Measurements from ENCODE around the gene DIAPH3. TPM values are rescaled to one million over a fixed set of nuclear protein-coding genes. Genes with fewer than 3 reads are reported as not detected.

DIAPH3 gene
- total RNA-seq, 1 experiment from 2014 or later: 27.6 TPM

DNA sequence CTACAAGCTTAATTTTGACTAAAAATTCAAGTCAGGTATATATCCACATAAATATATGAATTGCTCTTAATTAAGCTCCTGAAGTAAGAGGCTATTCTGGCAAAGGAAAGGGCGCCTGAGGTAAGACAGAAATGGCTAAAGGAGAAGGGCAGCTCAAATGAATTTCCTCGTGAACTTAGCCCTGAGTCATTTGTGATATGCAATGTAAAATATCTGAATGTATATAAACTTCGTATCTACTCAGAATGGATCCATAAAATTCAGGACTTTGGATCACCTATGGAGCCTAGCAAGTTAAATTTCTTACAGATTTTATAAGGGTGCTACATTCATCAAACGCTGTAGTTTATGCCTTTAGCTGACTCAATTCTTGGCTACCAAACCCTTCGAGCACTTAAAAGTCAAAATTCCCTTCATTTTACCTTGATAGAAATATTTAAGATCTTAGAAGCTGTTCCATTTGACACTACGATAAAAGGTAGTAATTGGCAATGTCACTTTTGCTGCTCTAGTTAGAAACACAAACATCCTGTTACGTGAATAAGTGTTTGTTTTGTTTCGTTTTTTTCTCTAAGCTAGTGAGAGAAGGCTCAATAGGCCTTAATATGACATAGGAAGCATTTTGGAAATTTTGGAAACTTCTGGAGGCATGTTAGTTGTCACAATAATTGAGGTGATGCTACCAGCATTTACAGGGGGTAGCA, 69.2 kb downstream of the DIAPH3 start:
- no peaks in the 10 kb centered on the region for H3K27me3 Mint-ChIP-seq (ENCODE audit: low read depth)
- H3K9me3 Mint-ChIP-seq: 0 out of 2 replicates have a peak, but pooled peaks cover 4% of the 10 kb centered on the region
- H3K4me3 Mint-ChIP-seq: no peak overlapping the region
- CTCF ChIA-PET: interaction anchor here (0.6 kb wide), 1 partner anchor 15 kb away, joined by 4 read pairs; no protein-coding TSS in a partner anchor
- H3K4me1 Mint-ChIP-seq: peaks cover 9% of the 10 kb centered on the region
- POLR2A ChIA-PET: no interaction called here
- no peak for ATAC-seq
- peaks cover 12% of the 10 kb centered on the region for H3K36me3 Mint-ChIP-seq
- TF ChIP-seq PRRX2 (CRISPR knock-in tag; IDR thresholded peaks at IDR 0.05): no peak
- no peak for TF ChIP-seq KAT7 (CRISPR knock-in tag; IDR thresholded peaks at IDR 0.05; ENCODE audit: borderline replicate concordance)
- TF ChIP-seq NFYB (CRISPR knock-in tag; conservative IDR thresholded peaks at IDR 0.05; ENCODE audit: low read depth): no peak
- TF ChIP-seq EMX1 (CRISPR knock-in tag; IDR thresholded peaks at IDR 0.05): no peak
- TF ChIP-seq, protein P1, sequence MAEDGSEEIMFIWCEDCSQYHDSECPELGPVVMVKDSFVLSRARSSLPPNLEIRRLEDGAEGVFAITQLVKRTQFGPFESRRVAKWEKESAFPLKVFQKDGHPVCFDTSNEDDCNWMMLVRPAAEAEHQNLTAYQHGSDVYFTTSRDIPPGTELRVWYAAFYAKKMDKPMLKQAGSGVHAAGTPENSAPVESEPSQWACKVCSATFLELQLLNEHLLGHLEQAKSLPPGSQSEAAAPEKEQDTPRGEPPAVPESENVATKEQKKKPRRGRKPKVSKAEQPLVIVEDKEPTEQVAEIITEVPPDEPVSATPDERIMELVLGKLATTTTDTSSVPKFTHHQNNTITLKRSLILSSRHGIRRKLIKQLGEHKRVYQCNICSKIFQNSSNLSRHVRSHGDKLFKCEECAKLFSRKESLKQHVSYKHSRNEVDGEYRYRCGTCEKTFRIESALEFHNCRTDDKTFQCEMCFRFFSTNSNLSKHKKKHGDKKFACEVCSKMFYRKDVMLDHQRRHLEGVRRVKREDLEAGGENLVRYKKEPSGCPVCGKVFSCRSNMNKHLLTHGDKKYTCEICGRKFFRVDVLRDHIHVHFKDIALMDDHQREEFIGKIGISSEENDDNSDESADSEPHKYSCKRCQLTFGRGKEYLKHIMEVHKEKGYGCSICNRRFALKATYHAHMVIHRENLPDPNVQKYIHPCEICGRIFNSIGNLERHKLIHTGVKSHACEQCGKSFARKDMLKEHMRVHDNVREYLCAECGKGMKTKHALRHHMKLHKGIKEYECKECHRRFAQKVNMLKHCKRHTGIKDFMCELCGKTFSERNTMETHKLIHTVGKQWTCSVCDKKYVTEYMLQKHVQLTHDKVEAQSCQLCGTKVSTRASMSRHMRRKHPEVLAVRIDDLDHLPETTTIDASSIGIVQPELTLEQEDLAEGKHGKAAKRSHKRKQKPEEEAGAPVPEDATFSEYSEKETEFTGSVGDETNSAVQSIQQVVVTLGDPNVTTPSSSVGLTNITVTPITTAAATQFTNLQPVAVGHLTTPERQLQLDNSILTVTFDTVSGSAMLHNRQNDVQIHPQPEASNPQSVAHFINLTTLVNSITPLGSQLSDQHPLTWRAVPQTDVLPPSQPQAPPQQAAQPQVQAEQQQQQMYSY (CRISPR knock-in tag; IDR thresholded peaks at IDR 0.05): no peak
- no peak for TF ChIP-seq MXD4 (CRISPR knock-in tag; IDR thresholded peaks at IDR 0.05; ENCODE audit: borderline replicate concordance)
- no peak for TF ChIP-seq ZNF416 (CRISPR knock-in tag; IDR thresholded peaks at IDR 0.05)
- peak overlapping the region; percentile 4 for H3K27ac Mint-ChIP-seq
- DNase-seq (ENCODE audit: low spot score): no peak

DNA sequence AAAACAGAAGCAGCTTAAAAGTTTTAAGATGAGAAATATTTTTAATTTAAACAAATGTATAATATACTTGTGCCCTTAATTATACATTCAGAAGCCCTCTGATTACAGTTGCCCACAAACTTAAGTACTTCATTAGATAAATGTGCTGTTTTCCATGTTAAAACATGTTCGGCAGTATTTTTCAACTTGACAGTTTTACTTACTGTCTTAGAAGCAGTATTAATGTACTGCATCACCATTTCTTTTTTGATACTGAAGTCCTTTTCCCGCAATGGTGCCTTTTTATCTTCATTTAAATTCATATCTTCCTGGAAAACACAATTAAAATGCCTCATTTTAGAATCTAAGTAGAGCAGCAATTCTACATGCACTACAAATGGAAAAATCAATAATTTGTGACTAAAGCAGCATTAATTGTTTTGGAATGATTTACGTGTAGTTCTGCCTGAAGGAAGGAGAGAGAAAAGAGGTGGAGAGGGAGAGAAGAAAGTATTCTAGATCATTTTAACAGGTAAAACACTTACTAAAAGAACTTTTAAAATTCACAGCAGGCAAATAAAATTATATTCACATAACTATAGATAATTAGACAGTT, 70.2 kb downstream of the DIAPH3 start:
- H3K4me1 Mint-ChIP-seq: peaks cover 9% of the 10 kb centered on the region
- H3K36me3 Mint-ChIP-seq: peaks cover 12% of the 10 kb centered on the region
- TF ChIP-seq TEAD1 (CRISPR knock-in tag; IDR thresholded peaks at IDR 0.05) (no peak), ZMAT4 (CRISPR knock-in tag; IDR thresholded peaks at IDR 0.05) (no peak), GRHL2 (CRISPR knock-in tag; IDR thresholded peaks at IDR 0.05; ENCODE audit: insufficient replicate concordance, severe bottlenecking) (no peak)
- TF ChIP-seq, protein P2, sequence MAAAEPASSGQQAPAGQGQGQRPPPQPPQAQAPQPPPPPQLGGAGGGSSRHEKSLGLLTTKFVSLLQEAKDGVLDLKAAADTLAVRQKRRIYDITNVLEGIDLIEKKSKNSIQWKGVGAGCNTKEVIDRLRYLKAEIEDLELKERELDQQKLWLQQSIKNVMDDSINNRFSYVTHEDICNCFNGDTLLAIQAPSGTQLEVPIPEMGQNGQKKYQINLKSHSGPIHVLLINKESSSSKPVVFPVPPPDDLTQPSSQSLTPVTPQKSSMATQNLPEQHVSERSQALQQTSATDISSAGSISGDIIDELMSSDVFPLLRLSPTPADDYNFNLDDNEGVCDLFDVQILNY (CRISPR knock-in tag; IDR thresholded peaks at IDR 0.05): no peak
- H3K4me3 Mint-ChIP-seq: no peak overlapping the region
- CTCF ChIA-PET: no interaction called here
- H3K27me3 Mint-ChIP-seq (ENCODE audit: low read depth): no peaks in the 10 kb centered on the region
- H3K9me3 Mint-ChIP-seq: 0 out of 2 replicates have a peak, but pooled peaks cover 4% of the 10 kb centered on the region
- POLR2A ChIA-PET: no interaction called here
- no peak for DNase-seq (ENCODE audit: low spot score)
- ATAC-seq: no peak
- H3K27ac Mint-ChIP-seq: peak overlapping the region; percentile 90

- Mint-ChIP-seq H3K4me3 (no peak overlapping the region), H3K27ac (no peak overlapping the region), H3K4me1 (peaks cover 9% of the 10 kb centered on the region), H3K27me3 (ENCODE audit: low read depth) (no peaks in the 10 kb centered on the region), H3K9me3 (no peaks in the 10 kb centered on the region), H3K36me3 (peaks cover 12% of the 10 kb centered on the region)
- ATAC-seq: no peak
- ChIA-PET POLR2A (no interaction called here), CTCF (interaction anchor here (0.6 kb wide), 1 partner anchor 52 kb away, joined by 4 read pairs; no protein-coding TSS in a partner anchor)
- DNase-seq (ENCODE audit: low spot score): no peak
- TF ChIP-seq CREM (CRISPR knock-in tag; IDR thresholded peaks at IDR 0.05) (no peak), NR3C1 (CRISPR knock-in tag; conservative IDR thresholded peaks at IDR 0.05; ENCODE audit: low read depth) (no peak), TEAD1 (CRISPR knock-in tag; IDR thresholded peaks at IDR 0.05) (no peak), CREB1 (CRISPR knock-in tag; IDR thresholded peaks at IDR 0.05) (no peak), ZMAT4 (CRISPR knock-in tag; IDR thresholded peaks at IDR 0.05) (no peak), IRF2 (CRISPR knock-in tag; IDR thresholded peaks at IDR 0.05; ENCODE audit: borderline replicate concordance, low read depth) (no peak), ZNF671 (CRISPR knock-in tag; IDR thresholded peaks at IDR 0.05) (no peak), ZNF425 (CRISPR knock-in tag; conservative IDR thresholded peaks at IDR 0.05) (no peak), SP1 (CRISPR knock-in tag; conservative IDR thresholded peaks at IDR 0.05) (no peak), GRHL2 (CRISPR knock-in tag; IDR thresholded peaks at IDR 0.05; ENCODE audit: insufficient replicate concordance, severe bottlenecking) (no peak)
- TF ChIP-seq, protein P3, sequence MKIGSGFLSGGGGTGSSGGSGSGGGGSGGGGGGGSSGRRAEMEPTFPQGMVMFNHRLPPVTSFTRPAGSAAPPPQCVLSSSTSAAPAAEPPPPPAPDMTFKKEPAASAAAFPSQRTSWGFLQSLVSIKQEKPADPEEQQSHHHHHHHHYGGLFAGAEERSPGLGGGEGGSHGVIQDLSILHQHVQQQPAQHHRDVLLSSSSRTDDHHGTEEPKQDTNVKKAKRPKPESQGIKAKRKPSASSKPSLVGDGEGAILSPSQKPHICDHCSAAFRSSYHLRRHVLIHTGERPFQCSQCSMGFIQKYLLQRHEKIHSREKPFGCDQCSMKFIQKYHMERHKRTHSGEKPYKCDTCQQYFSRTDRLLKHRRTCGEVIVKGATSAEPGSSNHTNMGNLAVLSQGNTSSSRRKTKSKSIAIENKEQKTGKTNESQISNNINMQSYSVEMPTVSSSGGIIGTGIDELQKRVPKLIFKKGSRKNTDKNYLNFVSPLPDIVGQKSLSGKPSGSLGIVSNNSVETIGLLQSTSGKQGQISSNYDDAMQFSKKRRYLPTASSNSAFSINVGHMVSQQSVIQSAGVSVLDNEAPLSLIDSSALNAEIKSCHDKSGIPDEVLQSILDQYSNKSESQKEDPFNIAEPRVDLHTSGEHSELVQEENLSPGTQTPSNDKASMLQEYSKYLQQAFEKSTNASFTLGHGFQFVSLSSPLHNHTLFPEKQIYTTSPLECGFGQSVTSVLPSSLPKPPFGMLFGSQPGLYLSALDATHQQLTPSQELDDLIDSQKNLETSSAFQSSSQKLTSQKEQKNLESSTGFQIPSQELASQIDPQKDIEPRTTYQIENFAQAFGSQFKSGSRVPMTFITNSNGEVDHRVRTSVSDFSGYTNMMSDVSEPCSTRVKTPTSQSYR (CRISPR knock-in tag; IDR thresholded peaks at IDR 0.05): no peak
- TF ChIP-seq, protein P4, sequence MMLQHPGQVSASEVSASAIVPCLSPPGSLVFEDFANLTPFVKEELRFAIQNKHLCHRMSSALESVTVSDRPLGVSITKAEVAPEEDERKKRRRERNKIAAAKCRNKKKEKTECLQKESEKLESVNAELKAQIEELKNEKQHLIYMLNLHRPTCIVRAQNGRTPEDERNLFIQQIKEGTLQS (CRISPR knock-in tag; conservative IDR thresholded peaks at IDR 0.05): no peak
Measured at GRCh38 chr13:60091573-60091972, 72.2 kb downstream of the DIAPH3 start.

All from WTC11 (cell line).